ENCODE data around the gene DCP2.
A peak's percentile ranks its signal among the peaks of the same experiment; 100 is the strongest.

Gene DCP2

DNA sequence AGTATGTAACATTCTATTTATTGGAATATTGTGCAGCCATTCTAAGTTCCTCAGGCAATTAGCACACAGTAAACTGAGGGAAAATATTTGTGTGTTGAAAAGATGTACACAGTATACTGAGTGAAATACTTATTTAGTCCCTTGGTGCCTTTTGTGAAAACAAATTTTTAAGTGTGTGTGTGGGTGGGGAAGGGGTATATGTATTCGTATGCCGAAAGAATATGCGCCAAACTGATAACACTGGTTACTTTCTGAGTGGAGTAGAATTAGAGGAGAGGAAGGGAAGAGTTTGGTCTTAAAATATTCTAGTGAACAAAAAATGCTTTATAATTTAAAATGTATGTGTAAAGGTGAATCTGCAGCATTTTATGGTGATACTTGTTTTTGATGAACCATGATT lies 3.1 kb downstream of the DCP2 start:
- TF ChIP-seq, protein P1, sequence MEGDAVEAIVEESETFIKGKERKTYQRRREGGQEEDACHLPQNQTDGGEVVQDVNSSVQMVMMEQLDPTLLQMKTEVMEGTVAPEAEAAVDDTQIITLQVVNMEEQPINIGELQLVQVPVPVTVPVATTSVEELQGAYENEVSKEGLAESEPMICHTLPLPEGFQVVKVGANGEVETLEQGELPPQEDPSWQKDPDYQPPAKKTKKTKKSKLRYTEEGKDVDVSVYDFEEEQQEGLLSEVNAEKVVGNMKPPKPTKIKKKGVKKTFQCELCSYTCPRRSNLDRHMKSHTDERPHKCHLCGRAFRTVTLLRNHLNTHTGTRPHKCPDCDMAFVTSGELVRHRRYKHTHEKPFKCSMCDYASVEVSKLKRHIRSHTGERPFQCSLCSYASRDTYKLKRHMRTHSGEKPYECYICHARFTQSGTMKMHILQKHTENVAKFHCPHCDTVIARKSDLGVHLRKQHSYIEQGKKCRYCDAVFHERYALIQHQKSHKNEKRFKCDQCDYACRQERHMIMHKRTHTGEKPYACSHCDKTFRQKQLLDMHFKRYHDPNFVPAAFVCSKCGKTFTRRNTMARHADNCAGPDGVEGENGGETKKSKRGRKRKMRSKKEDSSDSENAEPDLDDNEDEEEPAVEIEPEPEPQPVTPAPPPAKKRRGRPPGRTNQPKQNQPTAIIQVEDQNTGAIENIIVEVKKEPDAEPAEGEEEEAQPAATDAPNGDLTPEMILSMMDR (IDR thresholded peaks at IDR 0.05; ENCODE audit: low read depth, low read length, missing control alignments): no peak
- Histone ChIP-seq H3K27ac (no peak overlapping the region), H3K4me3 (ENCODE audit: low read depth, low read length) (no peak overlapping the region), H3K36me3 (replicated peaks) (no peaks in the 10 kb centered on the region), H3K27me3 (replicated peaks) (no peaks in the 10 kb centered on the region)
- in situ Hi-C loops (cut with HindIII; ENCODE audit: low pct_ligation_motif_present, low sequenced_read_pairs): no loop called here
- DNase-seq: no peak

GRCh38 chr5:112983363-112983762 lies 6.8 kb downstream of the DCP2 start:
- Histone ChIP-seq H3K4me3 (ENCODE audit: low read depth, low read length) (no peak overlapping the region), H3K27me3 (replicated peaks) (no peaks in the 10 kb centered on the region), H3K27ac (no peak overlapping the region), H3K36me3 (replicated peaks) (no peaks in the 10 kb centered on the region)
- no peak for DNase-seq
- TF ChIP-seq, protein P1 (IDR thresholded peaks at IDR 0.05; ENCODE audit: low read depth, low read length, missing control alignments): no peak
- in situ Hi-C loops (cut with HindIII; ENCODE audit: low pct_ligation_motif_present, low sequenced_read_pairs): no loop called here

- Histone ChIP-seq H3K36me3 (replicated peaks) (no peaks in the 10 kb centered on the region), H3K4me3 (ENCODE audit: low read depth, low read length) (no peak overlapping the region), H3K27ac (no peak overlapping the region), H3K27me3 (replicated peaks) (no peaks in the 10 kb centered on the region)
- TF ChIP-seq, protein P1 (IDR thresholded peaks at IDR 0.05; ENCODE audit: low read depth, low read length, missing control alignments): no peak
- DNase-seq: no peak
- in situ Hi-C loops (cut with HindIII; ENCODE audit: low pct_ligation_motif_present, low sequenced_read_pairs): no loop called here
Measured at GRCh38 chr5:112986224-112986623, 9.6 kb downstream of the DCP2 start.

DNA sequence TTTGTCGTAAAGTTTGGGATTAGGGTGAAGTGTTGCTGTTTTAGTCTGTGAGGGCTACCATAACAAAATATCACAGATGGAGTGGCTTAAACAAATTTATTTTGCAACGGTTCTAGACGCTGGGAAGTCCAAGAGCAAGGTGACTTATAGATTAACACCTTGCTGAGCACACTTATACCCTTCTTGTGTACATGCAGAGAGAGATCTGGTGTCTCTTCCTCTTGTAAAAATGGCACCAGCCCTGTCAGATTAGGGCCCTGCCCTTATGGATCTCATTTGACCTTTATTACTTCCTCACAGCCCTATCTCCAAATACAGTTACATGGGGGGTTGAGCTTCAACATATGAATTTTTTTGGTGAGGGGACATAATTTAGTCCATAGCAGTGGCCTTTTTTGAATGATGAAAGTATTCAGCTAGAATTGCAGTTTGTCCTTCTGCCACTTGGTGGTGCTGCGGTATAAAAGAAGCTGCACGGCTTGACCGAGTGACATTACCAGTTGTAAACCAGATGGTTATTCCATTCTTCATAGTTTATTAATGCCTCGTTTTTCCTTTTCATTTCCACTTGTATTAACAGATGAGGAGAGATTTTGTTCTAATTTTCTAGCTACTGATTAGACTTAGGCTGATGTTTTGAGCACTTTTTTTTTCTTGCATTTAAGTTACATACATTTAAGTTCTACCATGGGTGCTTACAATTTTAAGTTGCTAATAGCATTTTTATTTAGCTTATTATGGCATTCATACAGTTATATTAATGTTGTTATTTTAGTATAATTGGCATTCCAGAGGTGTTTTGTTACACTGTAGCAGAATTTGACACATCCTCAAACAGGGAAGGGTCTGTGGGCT lies 19.4 kb downstream of the DCP2 start:
- in situ Hi-C loops (cut with HindIII; ENCODE audit: low pct_ligation_motif_present, low sequenced_read_pairs): no loop called here
- H3K27me3 ChIP-seq (replicated peaks): no peaks in the 10 kb centered on the region
- no peaks in the 10 kb centered on the region for H3K36me3 ChIP-seq (replicated peaks)
- TF ChIP-seq, protein P1 (IDR thresholded peaks at IDR 0.05; ENCODE audit: low read depth, low read length, missing control alignments): peak; percentile 86
- H3K27ac ChIP-seq: no peak overlapping the region
- H3K4me3 ChIP-seq (ENCODE audit: low read depth, low read length): no peak overlapping the region
- DNase-seq: peak; percentile 72

GRCh38 chr5:112996830-112997374 lies 20.3 kb downstream of the DCP2 start:
- TF ChIP-seq, protein P1 (IDR thresholded peaks at IDR 0.05; ENCODE audit: low read depth, low read length, missing control alignments): no peak
- no peak for DNase-seq
- Histone ChIP-seq H3K36me3 (replicated peaks) (peaks cover 2% of the 10 kb centered on the region), H3K27me3 (replicated peaks) (no peaks in the 10 kb centered on the region), H3K4me3 (ENCODE audit: low read depth, low read length) (no peak overlapping the region), H3K27ac (peak overlapping the region; percentile 1)
- in situ Hi-C loops (cut with HindIII; ENCODE audit: low pct_ligation_motif_present, low sequenced_read_pairs): no loop called here
